ENCODE data around the gene ZFTA.
"Not testable (repeated sequence)": the region's sequence is repeated elsewhere in the genome, so short reads cannot be mapped to it uniquely, and the experiment has no call there.

ZFTA gene

DNA sequence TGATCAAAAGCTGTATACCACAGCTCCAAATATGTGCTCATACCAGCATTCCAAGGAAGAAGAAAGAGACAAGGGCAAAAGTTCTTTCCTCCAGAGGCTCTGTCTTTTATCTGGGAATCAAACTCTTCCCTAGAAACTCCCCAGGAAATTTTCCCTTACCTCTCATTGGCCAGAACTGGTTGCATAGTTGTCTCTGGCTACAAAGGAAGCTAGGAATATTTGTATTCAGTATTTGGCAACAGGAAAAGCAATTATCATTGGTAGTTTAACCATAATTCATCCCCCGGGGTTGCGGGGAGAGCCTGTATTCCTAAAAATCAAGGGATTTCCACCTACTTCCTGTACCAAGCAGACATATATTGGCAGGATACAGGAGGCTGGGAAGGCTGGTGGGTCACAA lies 10.5 kb upstream of the ZFTA start:
- DNase-seq: no peak

GRCh38 chr11:63775191-63775590 lies 6.6 kb upstream of the ZFTA start:
- no peak for DNase-seq

- not testable (repeated sequence) for DNase-seq
Measured at GRCh38 chr11:63771741-63772318, 3.3 kb upstream of the ZFTA start.

- no peak for DNase-seq
Measured at GRCh38 chr11:63770763-63771162, 2.2 kb upstream of the ZFTA start.

DNA sequence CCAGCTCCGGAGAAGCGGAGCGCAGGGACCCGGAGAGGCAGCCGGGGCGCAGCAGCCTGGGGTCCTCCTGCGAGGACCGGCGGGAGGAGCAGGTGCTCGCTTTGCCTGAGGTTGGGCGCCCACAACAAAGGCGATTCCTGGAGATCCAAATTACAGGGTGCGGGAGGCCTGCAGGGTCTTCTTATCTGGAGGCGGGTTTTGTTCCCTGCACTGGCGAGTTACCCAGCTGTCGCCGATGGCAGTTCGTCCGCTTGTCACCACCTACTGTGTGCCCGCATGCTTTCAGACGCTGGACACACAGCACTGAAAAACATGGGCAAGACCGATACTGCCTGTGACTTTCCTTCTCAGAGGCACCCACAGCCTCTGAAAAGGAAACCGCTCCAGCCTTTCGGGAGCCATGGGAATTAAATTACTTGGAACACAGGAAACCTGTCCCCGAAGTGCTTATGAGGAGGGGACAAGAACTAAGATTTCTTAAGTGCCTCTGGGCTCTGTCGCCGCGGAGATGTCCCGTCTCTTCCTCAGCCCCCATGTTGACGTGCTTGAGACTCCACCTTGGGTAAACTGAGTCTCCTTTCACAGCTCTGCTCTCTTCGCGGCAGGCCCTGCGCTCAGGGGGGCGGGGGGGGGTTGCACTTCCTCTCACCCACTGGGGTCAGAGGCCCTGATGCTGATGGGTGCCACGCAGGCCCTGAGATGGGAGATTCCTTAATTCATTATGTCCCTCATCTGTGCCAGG lies 1.3 kb upstream of the ZFTA start:
- DNase-seq: peak in 2 of 51 donors; percentile 24 to 27

DNA sequence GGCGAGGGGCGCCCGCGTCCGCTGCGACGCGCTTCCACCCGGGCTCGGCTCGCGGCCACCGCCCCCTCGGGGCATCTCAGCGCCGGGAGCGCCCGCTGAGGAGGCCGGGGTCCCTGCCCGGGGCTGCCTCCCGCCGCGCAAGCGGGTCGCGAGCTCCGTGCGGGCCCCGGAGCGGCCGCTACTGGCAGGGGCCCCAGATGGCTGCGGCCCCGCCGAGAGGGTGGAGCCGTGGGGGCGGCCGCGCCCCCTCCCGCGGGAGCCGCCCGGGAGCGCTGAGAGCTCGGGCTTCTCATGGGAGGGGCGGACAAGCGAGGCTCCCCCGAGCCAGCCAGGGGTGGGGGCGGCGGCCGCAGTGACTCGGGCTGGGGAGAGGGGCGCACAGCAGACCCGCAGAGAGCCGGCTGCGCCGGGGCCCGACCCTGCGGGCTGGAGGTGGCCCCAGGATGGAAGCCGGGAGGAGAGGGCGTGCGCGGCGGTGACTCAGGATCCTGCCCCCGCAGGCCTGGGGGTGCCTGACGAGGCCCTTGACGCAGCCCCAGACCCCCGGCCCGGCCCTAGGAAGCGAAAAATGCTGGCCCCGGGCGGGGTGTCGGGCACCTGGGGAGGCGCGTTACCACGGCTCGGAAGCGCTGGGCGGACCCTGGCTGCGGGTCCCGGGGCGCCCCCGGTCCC lies 603 bp upstream of the ZFTA start:
- DNase-seq: peak in 7 of 51 donors; percentile 13 to 69 (median 30)

DNA sequence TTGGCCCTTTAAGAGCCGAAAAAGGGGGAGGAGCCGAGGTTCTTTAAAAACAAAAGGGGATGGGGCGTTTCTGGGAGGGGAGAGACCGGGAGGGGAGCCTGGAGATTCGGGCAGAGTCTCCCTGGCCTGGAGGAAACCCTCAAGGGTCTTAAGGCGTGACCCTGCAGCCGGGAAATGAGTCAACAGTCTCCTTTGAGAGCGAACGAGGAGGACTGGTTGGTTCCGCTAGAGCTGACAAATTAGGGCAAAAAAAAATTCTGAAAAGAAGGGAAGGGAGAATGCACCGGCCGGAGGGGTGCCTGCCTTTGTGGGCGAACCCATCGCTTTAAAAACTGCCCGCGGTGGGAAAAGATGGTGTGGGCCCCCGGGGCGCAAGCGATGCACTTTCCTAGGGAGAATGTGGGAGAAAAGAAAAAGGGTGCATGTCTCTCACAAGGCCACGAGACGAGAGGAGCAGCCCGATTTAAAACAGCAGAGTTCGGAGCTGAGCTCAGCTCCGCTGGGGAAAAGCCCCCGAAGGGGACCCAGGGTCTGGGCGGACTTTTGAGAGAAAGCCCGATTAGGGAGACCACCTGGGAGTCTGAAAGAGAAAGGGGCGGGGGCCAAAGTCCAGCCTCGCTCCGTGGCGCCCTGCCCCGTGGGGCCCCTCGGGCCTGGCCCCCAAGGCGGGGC lies 874 bp downstream of the ZFTA start:
- DNase-seq: peak in 29 of 51 donors; percentile 18 to 78 (median 50)

- DNase-seq: no peak
Measured at GRCh38 chr11:63767267-63767564, 1.4 kb downstream of the ZFTA start.

- peak in 5 of 51 donors; percentile 8 to 39 (median 22) for DNase-seq
Measured at GRCh38 chr11:63766531-63767235, 1.9 kb downstream of the ZFTA start.

DNA sequence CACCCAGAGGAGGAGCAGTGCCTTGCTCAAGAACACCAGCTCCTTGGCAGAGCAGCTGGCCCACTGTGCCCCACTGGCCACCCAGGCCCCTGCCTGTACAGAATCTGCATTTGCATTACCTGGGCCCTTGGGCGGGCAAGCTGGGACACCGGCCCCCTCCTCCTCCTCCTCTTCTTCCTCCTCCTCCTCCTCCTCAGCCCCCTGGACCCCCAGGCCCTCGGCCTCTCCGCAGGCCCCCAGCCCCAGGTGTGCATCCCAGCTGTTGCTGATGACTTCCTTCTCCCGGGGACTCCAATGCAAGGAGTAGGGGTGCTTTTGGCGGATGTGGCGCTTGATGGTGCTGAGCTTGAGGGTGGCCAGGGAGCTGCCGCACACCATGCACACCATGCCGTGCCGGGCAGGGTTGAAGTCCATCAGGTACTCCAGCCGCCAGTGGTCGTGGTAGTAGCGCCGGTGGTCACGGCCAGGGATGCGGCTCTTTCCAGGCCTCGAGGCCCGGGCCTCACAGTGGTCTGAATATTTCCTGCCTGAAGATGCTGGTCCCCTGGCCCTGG lies 2.8 kb downstream of the ZFTA start:
- no peak for DNase-seq

DNA sequence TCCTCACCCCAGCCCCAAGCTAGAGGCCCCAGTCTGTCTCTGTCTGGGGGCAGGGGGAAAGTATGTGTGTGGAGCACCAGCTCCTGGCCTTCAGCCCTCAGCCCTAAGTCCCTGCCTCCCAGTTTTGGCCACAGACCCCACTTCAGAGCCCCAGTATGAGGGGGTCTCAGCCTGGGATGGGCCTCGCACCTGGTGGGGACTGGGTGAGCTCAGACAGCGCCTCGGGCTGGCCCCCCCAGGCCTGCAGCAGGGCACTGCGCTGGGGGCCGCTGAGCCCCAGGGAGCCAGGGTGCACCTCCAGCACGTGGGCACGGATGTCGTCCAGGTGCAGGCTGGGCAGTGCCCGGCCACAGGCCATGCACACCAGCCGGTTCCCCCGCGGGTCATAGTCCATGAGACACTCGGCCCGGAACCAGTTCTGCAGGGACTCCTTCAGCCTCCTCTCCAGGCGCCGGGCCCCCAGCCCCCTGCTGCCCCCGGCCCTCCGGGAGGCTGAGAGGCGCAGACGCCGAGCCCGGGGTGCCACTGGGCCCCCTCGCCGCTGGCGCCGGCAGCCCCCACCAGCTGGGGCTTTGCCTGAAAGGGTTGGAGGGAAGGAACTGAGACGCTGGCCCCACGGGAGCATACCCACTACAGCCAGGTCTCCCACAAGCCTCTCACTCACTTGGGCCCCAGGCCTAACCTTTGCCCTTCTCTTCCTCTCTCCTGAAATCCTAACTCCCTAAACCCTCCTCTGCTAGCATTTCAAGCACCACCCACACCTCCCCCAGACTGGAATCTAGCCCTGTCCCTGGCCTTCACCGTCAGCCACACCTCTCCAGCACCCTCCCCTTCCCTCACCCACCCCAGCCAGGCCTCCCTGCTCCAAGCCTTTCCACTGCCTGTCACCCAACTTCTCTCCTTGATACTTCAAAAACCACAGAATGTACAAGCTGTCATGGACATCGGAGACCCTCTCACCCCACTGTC lies 3.6 kb downstream of the ZFTA start:
- peak in 1 of 51 donors; percentile 27 for DNase-seq

DNA sequence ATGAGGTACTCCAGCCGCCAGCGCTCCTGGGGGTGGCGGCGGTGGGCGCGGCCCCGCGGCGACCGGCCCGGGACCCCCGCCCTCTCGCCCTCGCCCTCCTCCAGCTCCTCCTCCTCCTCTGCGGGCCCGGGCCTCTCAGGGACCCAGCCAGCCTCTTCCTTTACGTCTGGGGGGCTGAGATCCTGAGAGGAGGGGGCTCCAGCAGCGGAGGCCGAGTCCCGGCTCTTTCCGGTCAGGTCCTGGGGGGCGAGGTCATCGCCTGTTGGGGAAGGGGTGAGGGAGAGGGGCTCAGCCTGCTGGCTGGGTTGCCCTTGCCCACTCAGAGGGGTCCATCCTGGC lies 4.3 kb downstream of the ZFTA start:
- no peak for DNase-seq

GRCh38 chr11:63763496-63764339 lies 4.9 kb downstream of the ZFTA start:
- peak in 20 of 51 donors; percentile 20 to 68 (median 38) for DNase-seq

GRCh38 chr11:63762654-63763495 lies 5.7 kb downstream of the ZFTA start:
- DNase-seq: peak in 38 of 51 donors; percentile 31 to 86 (median 68)

DNA sequence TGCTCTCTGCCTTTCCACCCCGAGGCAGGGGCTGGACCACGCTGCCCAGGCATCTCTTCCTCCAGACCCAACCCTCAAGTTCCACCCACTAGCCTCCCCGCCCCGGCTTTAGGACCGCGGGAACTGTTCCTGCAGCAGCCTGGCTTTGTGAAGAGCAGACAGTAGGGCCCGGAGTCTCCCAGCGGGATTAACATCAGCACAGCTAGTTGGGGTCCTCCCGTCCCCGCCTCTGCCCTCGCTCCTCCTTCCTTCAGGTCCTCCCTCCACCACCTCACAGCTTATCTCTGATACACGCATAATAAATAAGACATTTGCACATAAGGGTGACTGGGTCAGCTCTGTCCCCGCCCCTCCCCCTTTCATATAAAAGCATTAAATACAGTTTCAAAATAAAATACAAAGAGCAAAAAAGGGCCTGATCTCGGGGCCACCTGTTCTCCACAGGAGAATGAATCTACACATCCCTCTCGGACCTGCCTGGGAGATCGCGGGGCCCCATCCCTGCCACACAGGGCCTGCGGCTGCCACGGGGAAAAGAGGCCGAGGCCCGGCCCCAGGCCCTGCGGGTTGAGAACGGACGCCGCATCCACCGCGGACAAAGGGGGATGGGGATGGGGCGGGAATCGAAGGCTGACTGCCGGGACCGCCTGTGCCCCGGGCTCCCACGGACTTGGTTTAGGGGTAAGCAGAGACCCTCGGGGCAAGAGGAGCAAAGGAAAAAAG lies 6.5 kb downstream of the ZFTA start:
- peak in 10 of 51 donors; percentile 17 to 56 (median 36) for DNase-seq

GRCh38 chr11:63761188-63761587 lies 7.4 kb downstream of the ZFTA start:
- no peak for DNase-seq

- DNase-seq: peak in 1 of 51 donors; percentile 13
Measured at GRCh38 chr11:63760487-63761079, 8.0 kb downstream of the ZFTA start.
